Measurements from ENCODE around the gene ADCY9.

DNA sequence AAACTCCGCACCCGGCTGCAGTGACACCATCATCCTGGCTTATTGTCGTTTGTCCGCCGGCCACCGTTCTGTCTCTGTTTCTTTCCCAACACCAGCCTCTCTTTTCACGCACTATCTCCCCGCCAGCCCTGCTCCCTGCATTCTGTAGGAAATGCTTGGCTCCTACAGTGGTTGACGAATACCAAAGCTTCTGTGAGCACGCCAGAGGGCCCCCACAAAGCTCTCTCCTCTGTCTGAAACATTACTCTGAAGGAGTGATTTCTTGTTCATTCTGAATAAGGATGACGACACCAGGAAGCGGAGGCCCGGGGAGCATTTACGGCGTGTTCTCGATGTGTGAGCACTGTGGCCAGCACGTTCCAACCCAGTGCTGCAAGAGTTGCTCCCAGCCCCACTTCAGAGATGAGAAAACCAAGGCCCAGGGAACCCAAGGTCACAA is 58.8 kb downstream of the ADCY9 start:
- TF ChIP-seq, protein P1, sequence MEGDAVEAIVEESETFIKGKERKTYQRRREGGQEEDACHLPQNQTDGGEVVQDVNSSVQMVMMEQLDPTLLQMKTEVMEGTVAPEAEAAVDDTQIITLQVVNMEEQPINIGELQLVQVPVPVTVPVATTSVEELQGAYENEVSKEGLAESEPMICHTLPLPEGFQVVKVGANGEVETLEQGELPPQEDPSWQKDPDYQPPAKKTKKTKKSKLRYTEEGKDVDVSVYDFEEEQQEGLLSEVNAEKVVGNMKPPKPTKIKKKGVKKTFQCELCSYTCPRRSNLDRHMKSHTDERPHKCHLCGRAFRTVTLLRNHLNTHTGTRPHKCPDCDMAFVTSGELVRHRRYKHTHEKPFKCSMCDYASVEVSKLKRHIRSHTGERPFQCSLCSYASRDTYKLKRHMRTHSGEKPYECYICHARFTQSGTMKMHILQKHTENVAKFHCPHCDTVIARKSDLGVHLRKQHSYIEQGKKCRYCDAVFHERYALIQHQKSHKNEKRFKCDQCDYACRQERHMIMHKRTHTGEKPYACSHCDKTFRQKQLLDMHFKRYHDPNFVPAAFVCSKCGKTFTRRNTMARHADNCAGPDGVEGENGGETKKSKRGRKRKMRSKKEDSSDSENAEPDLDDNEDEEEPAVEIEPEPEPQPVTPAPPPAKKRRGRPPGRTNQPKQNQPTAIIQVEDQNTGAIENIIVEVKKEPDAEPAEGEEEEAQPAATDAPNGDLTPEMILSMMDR (IDR thresholded peaks at IDR 0.05), result no peak
- TF ChIP-seq POLR2A (IDR thresholded peaks at IDR 0.05), result no peak
